Head of caudate nucleus (tissue), 42 donors: ENCODE results near the gene SLC22A17.

Experiments used
- DNase-seq, 42 donors: peaks; one replicate each; pipeline versions ENCODE4 v3.0.0 to v3.0.0-alpha.2; 2020 to 2021; ENCODE audit warnings: mixed read lengths in 7 of 42
- intact Hi-C: fragments of 100-400 bp; cut with DNase I; formaldehyde crosslinking; loops from one replicate; pipeline ENCODE4 v1.15.0; 2022

Gene SLC22A17

DNA sequence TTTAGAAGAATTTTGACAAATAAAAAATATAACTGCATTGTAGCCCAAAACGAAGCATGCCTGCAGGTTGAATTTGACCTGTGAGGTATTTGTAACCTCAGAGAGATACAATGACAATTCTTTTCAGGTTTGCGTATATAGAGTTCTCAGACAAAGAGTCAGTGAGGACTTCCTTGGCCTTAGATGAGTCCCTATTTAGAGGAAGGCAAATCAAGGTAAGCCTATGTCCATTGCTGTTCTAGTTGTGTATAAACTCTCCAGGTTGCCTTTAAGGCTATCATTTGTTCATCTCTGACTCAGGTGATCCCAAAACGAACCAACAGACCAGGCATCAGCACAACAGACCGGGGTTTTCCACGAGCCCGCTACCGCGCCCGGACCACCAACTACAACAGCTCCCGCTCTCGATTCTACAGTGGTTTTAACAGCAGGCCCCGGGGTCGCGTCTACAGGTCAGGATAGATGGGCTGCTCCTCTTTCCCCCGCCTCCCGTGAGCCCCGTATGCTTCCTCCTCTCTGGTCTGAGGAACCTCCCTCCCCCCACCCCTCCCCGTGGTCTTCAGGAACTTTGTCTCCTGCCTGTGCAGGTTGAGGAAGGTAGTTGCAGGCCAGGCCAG is 28.7 kb downstream of the SLC22A17 start:
- intact Hi-C loops = loop anchor here (5.0 to 10.0 kb wide), 3 partner anchors 38 to 231 kb away; partner anchors contain the start of genes NGDN, THTPA and ZFHX2
- peak in 1 of 42 donors; percentile 33 for DNase-seq

DNA sequence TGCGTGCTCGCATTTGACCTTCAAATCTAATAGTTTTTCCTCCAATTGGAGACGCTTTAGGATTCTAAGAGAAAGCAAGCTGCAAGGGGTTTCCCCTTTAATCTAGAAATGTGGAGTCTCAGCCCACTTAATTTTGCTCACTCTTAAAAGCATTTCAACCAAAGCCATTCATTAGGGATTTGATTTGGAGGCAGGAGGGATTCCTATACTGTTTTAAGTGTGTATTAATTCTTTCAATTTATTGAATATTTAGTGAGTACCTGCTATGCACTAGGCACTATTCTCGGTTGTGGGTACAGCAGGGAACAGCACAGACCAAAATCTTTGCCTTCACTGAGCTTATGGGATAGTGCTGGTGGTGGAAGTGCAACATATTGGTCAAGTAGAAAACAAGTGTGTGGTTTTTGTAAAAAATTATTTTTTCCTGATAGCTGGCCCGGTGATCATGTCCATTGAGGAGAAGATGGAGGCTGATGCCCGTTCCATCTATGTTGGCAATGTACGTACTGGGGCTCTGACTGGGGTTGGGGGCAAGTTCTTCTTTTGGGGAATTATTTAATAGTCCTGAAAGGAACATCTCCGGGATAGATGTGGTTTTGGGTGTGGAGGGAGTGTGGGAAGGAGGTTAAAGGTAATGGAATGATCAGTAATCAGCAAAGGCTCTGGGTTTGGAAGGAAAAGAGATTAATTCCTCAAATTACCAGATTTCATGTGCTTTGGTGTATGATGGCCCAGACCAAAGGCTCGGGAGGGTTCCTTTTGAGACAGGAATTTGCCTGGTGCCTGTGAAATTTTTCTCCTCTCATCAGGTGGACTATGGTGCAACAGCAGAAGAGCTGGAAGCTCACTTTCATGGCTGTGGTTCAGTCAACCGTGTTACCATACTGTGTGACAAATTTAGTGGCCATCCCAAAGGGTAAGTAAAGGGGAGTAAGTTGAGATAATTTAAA is 29.8 kb downstream of the SLC22A17 start:
- peak in 1 of 42 donors; percentile 28 for DNase-seq
- intact Hi-C loops = loop anchor here (5.0 to 10.0 kb wide), 3 partner anchors 39 to 232 kb away; partner anchors contain the start of genes NGDN, THTPA and ZFHX2

DNA sequence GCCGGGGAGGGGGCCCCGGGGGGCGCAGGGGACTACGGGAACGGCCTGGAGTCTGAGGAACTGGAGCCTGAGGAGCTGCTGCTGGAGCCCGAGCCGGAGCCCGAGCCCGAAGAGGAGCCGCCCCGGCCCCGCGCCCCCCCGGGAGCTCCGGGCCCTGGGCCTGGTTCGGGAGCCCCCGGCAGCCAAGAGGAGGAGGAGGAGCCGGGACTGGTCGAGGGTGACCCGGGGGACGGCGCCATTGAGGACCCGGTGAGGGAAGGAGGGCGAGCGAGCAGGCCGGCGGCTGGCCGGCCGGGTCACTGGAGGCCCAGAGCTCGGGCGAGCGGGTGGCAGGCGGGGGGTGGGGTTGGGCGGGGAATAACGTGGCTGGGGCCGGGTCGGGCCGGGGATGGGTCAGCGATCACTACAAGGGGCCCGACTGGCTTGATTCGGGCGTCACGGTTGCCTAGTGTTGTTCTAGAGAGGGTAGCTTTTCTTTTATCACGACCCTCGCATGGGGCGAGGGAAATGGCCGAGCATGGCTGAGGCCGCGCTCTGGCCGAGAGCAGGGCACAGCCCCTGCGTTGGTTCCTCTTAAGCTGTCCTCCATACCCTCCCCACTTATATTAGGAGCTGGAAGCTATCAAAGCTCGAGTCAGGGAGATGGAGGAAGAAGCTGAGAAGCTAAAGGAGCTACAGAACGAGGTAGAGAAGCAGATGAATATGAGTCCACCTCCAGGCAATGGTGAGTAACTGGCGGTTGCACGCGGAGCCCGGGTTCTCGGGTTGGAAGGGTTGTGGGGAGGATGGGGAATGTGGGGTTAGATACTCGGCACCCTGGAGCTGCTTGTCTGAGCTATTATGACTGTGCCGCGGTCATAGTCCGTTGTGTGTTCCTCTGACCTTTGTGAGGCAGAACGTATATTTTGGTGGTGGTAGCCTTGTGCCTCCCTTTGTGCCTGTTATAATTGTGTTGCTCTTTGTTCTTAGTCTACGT is 30.8 kb downstream of the SLC22A17 start:
- intact Hi-C loops = loop anchor here (2.0 to 10.0 kb wide), 4 partner anchors 19 to 233 kb away; partner anchors contain the start of genes NGDN, PPP1R3E, THTPA and ZFHX2
- peak in 28 of 42 donors; percentile 21 to 73 (median 44) for DNase-seq

DNA sequence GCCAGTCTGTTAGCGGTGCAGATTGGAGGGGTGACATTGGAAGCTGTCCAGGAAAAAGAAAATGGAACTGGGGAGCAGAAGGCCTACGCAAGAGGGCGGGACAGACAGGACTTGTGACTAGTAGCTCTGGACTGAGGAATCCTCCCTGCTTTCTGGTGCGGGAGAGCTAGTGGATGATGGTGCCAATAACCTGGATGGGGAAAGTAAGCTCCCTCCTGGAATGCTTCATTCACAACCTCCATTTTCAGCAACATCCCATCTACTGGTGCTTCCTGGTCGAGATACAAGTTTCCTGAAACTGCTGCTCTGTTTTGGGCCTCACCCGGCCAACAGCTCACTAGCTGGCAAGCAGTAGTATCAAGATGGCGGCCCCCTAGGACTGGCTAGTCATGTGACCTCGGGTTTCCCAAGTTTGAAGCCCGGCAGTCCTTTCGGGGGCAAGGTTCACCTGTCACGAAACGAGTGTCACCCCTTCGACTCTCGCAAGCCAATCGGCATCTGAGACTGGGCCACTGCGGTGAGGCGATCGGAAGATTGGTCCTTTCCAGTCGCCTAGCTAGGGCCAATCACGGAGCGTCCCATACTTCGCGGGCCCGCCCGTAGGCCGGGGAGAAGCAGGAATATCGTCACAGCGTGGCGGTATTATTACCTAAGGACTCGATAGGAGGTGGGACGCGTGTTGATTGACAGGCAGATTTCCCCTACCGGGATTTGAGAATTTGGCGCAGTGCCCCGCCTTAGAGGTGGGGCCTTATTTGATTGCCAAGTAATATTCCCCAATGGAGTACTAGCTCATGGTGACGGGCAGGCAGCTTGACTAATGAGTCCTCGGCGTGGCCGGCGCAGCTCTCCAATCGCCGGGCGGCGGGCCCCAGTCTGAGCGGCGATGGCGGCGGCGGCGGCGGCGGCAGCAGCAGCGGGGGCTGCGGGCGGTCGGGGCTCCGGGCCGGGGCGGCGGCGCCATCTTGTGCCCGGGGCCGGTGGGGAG is 31.8 kb downstream of the SLC22A17 start, which contains the start of gene PABPN1:
TSS of gene PABPN1 (plus strand) at position 874 of the 988 bp plus-strand sequence. CDS start at position 887, 13 bp downstream.
- intact Hi-C loops = loop anchor here (2.0 to 10.0 kb wide), 4 partner anchors 18 to 234 kb away; partner anchors contain the start of genes NGDN, PPP1R3E, THTPA and ZFHX2
- DNase-seq = peak; percentile 96 to 100 (median 99)

DNA sequence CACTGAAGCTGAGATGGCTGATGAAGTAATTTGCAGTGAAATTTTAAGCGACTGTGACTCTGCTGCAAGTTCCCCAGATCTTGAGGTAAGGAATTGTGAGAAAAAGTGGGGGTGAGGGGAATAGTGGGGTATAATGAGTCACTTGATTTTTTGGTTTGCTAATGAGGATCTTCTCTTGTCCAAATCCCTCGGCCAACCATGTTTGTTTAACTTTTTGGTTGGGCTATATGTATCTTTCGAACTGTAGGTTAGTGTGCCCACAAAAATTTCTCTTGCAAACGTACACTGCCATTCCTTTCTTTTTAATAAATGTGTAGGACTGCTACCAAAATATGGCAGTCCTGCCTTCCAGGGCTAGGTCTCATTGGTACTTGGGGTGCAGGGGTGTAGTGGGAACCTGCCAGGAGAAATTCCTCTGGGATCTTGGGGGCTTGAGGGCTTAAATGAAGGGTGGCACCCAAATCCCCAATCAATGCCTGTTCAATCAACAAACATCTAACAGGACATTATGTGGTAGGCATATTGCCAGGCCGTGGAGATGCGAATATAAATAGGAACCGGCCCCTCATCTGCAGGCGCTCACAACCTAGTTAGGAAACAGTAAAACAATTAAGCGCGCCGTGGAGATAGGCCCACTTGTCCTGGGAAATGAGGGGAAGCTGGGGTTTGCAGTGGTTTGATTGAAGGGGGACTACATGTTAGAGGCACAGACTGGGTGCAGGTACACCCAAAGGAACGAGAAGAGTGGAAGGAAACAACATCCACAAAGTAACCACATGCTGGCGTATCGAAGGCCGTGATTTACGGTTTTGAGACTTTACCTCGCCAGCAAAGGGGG is 32.7 kb downstream of the SLC22A17 start:
- DNase-seq = no peak
- intact Hi-C loops = loop anchor here (2.0 to 10.0 kb wide), 4 partner anchors 17 to 235 kb away; partner anchors contain the start of genes NGDN, PPP1R3E, THTPA and ZFHX2

DNA sequence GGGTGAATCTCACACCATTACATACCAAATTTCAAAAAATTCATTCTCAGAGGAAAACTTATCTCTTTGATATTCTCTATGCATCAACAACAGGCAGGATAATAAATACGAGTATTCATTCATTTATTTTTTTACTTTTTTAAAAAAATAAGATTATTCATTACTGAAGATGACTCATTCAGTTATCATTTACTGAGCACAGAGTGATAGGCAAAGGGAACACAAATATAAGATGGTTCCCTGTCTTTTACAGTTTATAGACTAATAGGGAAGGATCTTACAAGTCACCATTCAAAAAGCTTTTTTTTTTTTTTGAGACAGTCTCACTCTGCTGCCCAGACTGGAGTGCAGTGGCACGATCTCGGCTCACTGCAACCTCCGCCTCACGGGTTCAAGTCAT is 36.4 kb downstream of the SLC22A17 start:
- intact Hi-C loops = no loop called here
- no peak for DNase-seq

DNA sequence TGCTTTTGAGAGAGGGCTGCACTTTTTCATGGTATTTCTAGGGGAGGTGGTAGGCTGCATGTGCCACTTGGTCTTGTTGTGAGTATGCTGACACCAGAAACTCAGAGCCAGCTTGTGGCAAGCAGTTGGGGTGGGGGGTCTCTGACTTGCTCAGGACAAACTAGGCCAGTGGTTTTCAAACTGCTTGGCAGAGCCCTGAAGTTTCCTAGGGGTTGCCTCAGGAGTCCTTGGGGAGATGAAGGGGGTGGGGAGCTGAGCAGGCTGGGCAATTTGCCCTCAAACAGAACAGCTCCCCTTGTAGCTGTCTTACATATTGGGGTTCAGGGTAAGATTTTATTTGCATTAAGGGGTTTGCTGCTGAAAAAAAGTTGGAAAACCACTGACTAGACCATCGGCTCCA is 42.1 kb downstream of the SLC22A17 start:
- intact Hi-C loops = no loop called here
- DNase-seq = peak in 1 of 42 donors; percentile 34

DNA sequence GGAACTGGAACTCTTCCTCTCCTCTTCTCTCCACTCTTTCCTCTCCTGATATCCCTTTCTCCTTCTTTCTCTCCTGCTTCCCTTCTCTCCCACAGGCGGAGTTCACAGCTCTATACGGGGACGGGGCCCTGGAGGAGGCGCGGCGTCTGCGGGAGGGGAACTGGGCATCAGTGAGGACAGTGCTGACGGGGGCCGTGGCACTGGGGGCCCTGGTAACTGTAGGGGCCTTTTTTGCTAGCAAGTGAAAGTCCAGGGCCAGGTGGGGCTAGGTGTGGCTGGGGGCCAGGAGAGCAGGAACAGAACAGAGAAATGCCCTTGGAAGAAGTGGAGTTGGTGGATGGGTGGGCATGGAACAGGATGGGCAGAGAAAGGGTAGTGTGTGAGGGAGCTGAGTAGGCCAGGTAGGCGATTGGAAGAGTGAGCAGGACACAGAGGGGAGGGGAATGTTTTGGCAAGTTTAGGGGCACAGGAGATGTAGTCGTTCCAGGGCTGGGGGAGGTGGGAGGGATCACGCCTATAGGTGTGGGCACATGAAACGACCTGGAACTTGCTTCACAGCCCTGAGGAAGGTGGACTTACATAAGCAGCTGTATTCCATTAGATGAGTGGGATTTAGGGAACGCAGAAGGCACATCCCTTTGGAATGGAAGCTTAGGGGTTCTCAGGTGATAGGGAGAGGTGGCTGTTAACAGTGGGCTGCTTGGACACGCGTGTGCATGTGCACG is 43.8 kb downstream of the SLC22A17 start:
- intact Hi-C loops = loop anchor here (10.0 kb wide), 1 partner anchor 214 kb away; the partner anchor contains the start of genes ACIN1 and C14orf119
- peak in 13 of 42 donors; percentile 18 to 80 (median 41) for DNase-seq

DNA sequence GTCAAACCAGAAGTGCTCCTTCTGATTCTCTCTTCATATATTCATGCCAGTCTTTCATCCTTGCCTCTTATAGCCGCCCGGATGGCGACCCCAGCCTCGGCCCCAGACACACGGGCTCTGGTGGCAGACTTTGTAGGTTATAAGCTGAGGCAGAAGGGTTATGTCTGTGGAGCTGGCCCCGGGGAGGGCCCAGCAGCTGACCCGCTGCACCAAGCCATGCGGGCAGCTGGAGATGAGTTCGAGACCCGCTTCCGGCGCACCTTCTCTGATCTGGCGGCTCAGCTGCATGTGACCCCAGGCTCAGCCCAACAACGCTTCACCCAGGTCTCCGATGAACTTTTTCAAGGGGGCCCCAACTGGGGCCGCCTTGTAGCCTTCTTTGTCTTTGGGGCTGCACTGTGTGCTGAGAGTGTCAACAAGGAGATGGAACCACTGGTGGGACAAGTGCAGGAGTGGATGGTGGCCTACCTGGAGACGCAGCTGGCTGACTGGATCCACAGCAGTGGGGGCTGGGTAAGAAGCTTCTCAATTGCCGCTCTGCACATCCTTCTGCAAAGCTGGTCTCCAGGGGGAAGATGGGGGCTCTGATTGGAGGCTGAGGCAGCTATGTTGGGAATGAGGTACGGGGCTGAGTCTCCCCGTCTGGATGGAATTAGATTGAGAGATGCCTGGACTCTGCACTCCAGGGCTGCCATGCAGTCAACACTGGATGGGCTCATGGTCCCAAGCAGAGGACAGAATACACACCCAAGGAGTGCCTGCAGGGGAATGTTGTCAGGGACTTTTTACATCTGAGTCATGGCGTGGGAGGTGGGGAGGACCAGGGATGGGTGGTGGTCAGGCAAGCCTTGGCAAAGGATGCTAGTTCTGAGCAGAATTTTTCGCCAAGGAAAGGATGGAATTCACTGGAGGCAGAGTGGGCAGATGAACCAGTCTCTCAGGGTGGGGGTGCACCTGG is 44.7 kb downstream of the SLC22A17 start:
- DNase-seq = peak in 1 of 42 donors; percentile 39
- intact Hi-C loops = loop anchor here (10.0 kb wide), 1 partner anchor 213 kb away; the partner anchor contains the start of genes ACIN1 and C14orf119

DNA sequence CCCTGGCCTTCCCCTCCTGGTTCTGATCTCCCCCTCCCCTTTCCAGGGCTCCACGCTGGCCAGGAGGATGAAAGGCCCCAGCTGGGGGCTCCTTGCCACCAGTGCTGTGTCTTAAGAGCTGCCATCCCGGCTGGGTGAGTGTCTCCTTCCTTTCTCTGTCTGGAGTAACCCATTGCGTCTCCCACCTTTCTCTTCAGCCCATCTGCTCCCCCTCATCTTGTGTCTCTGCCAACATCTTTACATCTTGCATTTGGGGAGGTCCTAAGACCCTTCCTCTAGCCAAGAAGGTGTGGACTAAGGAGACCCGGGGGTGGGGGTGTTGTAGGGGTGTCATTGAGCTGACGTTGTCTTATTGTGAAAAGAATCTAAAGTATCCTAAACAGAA is 45.5 kb downstream of the SLC22A17 start:
- DNase-seq = peak in 1 of 42 donors; percentile 52
- intact Hi-C loops = loop anchor here (10.0 kb wide), 1 partner anchor 212 kb away; the partner anchor contains the start of genes ACIN1 and C14orf119

DNA sequence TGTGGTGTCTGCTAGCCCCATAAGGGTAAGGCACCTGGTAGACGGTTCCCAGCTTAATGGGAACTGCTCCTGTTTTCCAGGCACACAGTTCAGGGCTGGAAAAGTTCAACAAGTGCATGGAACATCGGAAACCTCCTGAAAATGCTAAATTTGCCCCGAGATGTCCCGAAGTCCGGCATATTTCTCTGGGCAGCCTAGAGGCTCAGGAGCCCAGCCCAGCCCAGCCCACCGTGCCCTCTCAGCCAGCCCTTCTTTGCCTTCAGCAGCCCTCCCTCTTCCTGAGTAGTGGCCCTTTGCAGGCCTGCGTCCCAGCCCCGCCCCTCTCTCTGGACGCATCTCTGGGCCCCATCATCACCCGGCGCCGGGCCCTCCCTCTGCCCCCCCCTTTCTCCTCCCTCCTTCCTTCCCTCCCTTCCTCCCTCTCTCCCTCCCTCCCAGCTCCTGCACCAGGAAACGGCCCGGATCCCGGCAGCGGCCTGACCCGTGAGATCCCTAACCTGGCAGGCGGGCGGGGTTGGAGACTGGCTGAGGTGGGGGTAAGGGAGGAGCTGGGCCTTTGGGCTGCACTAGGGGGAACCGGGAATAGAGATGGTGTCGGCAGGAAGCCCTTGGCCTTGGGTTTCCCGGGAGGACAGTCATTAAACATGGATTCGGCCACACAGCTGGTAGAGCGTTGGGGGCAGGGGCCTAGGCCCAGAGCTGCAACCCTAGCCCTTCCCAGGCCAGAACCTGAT is 46.1 kb downstream of the SLC22A17 start, which contains the start of gene BCL2L2:
TSS of gene BCL2L2 (plus strand) at position 422 of the 734 bp plus-strand sequence. CDS start 935 bp downstream, outside the sequence.
- DNase-seq = peak; percentile 84 to 97 (median 90)
- intact Hi-C loops = loop anchor here (10.0 kb wide), 1 partner anchor 212 kb away; the partner anchor contains the start of genes ACIN1 and C14orf119

DNA sequence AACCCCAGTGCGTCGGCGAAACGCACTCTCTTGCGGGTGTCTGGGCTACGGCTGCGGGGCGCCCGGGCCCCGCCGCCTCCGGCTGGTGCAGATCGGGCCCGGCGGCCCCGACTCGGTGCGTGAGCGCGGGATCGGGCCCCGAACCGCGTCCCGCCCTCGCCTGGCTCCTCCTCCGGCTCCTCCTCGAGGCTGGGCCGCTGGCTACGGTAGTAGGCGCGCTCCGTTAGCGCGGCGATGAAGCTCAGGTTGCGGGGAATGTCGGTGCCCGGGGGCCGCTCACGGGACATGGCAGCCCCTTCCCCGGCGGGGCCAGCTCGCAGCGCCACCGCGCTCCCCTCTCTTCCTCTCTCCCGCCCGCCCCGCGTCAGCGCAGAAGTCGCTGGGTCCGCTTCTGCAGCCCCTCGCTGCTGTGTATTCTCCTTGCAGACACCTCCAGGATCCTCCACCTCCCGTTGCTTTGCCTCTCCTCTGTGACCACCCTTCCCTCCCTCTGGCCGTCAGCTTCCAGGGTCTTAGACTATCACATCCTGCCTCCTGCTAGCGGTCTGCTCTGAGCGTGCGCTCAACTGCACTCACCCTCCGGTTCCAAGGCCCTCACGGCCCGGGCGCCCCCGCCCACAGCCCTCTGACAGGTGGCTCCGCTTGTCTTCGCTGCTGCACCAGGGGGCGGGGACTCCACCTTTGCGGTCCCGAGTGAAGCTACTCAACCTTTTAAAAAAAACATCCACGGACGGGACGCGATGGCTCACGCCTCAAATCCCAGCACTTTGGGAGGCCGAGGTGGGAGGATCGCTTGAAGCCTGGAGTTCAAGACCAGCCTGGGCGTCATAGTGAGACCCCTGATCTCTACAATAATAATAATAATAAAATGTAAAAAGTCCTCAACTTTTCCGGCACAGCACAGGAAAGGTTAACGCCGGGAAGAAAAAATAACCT is 50.1 kb downstream of the SLC22A17 start, which contains the start of gene PPP1R3E:
TSS of gene PPP1R3E (minus strand) at position 570 of the 936 bp plus-strand sequence. CDS start at position 287, 283 bp downstream.
- DNase-seq = peak in 41 of 42 donors; percentile 50 to 88 (median 76)
- intact Hi-C loops = loop anchor here (2.0 to 10.0 kb wide), 2 partner anchors 18 to 208 kb away; partner anchors contain the start of genes ACIN1, C14orf119 and PABPN1
